GM18519 (cell line): ENCODE results near the gene TXNRD3.

Experiments
- ATAC-seq: cut with Tn5 transposase; IDR thresholded peaks from one replicate; pipeline ENCODE4 v1.9.1; 2021; ENCODE audit warnings: mild to moderate bottlenecking, moderate library complexity; ENCODE audit not compliant: unreplicated experiment, low FRiP score

Gene TXNRD3

DNA sequence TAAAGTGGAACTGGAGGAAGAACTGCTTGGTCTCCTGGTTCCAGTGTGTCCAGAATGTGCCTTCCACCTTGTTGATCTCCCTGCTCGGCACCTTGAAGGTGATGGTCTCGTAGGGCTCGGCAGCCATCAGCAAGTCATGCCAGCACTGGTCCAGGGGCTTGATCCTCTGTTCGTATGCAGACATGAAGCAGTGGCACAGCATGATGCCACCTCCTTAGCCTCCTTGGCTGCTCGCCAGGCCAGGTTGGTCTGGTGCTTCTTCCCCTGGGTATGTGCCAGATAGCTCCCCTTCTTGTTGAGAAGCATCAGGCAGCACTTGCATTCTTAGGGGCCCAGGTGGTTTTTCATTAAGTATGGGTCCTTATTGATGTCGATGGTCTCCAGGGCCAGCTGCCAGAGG, 17.8 kb upstream of the TXNRD3 start:
- ATAC-seq, result no peak

DNA sequence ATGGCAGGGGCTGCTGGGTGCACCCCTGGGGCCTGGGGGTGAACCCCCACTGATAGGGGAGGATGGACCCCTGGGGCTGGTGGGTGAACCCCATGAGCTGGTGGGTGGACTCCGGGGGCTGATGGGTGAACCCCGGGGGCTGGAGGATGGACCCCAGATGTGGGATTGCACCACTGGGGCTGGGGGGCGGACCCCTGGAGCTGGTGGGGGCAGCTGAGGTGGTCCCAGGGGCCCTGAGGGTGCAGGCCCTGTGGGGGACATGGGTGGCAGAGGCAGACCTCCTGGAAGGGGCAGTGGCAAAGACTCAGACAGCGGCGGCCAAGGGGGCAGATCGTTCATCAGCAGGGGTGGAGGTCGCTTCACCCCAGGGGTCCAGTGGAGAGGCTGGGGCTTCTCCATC, 17.4 kb upstream of the TXNRD3 start:
- ATAC-seq, result no peak

DNA sequence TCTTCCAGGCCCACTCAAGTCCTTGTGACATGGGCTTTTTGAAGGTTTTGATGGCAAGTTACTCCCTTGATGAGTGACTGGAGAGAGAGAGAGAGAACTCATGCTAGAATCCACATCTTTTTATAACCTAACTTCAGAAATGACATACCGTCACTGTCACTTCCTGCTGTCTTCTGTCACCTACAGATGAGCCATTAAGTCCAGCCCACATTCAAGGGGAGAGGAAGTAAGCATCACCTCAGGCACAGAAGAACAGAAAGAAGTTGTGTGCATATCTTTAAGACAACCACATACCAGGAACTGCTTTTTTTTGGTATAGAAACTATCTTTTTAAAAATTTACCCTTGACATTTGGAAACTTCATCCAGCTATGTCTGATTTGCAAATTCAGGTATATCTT, 16.6 kb upstream of the TXNRD3 start:
- no peak for ATAC-seq

DNA sequence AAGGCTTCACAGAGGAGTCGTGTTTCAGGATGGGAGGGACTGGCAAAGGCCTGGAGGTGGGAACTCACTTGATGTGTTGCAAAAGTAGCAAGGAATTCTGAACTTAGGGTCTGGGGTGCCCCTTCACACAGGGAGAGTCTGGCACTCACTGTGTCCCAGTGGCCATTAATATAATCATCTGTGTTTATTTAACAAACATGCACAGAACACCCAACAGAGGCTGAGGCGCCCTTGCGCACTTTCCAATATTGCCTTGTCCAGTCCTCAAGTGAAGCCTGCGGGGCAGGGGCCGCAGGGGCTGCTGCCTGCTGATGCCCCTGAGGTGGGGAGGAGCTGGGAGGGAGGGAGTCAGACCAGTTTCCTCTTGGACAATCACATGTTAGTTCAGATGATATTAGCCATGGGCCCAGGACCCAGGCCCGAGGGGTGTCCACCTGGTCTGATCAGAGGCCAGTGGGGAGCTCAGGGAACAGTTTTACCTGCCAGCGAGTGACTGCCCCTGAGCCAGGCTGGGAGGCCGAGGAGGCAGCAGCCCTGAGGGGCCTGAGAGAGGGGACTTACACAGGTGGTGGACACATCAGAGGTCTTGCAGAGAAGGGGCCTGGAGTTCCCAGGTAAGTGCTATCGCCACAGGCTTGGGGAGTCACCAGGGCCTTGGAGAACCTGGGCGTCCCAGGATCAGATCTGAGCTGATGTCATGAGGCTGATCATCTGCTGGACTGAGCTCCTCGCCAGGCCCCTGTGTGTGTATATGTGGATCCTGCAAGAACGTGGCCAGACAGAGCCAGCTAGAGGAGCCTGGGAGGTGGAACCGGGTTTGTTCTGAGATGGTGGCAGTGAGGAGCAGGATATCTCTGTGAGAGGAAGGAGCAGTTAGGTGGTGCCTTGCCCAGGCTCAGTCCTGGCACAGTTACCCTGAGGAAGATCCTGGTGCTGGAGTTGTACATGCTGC, 13.8 kb upstream of the TXNRD3 start:
- no peak for ATAC-seq

DNA sequence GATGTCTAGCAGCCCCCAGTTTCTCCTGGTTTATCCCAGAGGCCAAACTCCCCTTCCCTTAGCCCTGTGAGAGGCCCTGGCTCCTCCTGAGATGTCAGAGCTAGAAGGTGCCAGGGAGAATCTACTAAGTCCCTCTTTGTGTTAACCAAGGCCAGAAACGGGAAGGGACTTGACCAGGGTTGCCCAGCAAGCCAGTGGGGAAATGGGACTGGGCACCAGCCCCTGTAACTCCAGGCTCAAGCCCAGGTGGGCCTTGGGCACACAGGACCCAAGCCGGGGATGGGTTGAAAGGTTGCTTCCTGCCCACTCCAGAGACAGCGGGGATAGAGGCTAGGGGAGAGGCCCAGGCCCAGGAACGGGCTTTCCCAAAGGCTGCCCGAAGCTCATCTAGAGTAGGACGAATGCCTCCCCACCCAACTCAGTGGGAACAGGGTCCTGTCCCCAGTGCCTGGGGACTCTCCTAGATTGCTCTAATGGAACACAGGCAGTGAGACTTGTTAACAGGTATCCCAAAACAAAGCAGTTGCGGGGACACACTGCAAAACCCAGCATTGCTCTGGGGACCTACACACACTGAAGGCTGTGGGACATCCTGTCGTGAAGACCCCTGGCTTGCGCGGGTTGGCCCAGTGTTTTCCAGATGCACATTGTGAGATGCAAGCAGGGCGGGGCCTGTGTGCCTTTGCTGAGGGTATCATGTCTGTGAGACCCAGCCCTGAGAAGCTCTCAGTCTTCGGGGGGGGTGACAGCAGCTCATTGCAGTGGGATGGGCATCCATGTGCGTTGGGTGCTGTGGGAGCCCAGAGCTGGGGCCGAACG, 12.9 kb upstream of the TXNRD3 start:
- no peak for ATAC-seq

DNA sequence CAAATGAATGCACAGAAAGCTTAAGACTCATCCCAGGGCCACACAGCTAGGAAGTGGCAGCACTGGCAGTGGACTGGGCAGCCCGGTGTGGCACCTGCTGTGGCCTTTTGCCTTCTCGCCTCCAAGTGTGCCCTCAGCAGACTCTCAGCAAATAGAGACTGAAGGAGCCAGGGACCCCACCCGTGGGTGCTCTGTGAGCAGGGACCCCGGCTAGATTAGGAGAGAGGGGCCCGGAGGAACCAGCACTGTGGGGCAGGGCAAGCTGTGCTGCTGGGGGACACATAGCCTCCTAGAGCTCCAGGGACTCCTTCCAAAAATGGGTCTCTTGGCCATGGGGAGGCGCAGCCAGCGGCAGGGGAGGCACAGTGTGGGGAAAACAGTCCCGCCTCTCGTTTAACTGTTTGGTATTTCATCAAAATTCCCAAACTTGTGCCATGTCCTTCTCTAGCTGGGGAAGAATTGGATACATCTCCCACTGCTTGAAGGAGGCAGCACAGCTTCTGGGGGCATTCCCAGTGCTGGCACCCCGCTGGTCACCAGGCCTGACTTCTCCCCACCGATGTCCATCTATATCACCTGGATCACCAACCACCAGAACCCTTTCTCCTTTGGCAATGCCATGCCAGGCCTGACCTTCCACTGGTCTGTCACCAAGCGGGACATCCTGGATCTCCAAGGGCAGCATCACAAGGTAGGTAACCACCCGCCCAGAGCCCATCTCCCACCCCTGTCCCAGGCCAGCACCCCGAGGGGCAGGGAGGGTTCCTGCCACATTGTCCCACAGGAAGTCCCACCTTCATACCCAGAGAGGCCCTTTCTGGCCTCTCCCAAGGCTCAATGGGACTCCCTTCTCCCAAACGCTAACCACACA, 12.0 kb upstream of the TXNRD3 start:
- ATAC-seq, result no peak

DNA sequence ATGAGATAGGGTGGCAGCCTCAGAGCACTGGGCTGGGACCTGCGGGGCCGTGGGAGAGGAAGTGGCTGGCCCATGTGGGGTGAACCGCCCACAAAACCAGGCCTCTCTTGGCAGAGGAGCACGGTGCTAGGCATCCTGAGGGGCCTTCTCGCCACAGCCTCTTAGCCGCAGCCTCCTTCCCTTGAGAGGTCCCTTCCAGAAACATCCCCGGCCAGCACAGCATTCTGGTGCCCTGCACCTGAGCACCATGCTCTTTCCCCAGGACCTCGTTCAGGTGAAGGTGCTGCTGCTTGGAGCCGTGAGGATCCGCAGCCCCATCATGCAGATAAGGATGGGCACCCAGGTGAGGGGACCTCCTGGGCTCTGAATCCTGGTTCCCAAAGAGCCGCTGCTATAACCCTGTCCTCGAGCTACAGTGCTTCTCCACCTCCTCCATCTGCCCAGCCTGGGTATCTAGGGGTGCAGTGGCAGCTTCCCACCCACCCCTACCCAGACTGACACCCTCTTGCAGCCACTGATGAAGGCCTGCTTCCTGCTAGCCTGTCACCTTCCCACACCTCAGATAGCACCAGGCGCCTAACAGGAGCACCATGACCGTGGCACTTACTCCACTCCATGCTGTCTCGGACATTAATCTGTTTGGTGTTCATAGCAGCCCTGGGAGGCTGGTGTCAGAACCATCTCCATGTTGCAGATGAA, 11.2 kb upstream of the TXNRD3 start:
- ATAC-seq, result no peak

DNA sequence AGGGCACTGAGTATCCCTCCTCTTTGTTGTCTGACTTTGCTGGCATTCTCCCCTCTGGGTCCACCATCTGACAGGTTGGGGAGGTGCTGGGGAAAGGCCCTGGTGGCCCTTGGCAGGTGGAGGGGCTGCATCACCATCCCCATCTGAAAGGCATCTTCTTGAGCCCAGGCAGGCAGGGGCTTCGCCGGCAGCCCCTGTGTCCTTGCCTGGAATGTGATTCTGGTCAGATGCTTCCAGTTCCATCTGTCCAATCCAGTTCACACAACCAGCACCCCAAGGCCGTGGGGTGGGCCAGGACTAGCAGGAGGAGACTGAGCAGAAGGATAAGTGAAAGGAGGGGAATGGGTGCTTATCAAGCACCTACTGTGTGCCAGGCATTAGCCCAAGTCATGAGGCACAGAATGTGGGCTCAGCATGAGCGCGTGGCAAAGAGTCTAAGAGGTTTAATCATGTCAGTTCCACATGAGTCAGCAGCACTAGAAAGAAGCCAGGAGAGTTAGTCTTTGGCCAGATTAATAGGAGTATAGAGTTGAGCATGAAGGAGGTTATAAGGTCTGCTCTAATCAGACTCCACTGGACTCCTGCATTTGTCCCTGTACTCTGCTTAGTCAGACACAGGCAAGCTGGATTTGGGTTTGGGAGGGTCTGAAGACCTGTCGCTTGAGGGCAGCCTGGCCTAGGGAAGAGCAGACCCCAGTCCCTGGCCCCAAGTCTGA, 10.5 kb upstream of the TXNRD3 start:
- no peak for ATAC-seq

DNA sequence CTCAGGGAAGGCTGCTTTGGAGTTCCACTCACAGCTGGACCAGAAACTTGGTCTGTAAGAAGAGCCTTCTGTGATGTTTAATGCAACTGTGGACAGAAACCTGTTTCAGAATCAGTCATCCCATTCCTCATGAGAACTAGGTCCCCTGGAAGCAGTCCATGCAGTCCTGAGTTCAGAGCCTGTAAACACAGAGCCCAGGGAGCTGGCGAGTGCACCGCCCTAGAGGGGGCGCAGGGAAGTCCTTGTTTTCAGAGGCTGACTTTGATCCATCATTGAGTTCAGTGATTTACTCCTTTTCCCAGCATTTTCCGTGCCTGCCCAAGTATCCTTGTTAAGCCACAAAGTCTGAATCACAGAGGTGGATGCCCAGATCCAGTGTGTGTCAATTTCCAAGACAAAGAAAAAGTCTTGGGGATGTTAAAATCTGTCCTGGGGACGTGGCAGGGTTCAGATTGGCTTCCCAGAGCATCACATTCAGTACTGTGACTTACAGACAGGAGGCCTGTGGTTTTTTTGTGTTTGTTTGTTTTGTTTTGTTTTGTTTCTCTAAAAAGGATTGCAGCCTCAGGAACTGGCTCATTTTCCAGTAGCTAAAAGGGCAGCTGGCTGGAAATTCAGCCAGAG, 9.8 kb upstream of the TXNRD3 start:
- no peak for ATAC-seq

DNA sequence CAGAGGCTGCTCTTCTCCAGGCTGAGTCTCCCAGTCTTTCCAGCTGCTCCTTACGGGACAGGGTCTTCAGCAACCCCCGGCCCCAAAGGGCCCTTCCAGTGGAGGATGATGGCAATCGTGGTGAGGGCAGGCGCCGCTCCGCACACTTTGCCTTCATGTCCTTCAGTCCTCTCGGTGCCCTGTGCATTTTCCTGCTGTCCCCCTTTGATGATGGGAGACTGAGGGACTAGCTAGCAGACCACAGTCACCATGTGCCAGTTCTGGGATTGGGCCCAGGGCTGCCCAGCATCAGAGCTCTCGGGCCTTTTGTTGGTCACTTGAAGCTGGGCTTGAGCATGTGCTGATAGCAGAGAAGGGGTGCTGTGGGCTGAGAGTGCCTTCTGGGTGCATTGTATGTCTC, 8.8 kb upstream of the TXNRD3 start:
- ATAC-seq, result no peak

DNA sequence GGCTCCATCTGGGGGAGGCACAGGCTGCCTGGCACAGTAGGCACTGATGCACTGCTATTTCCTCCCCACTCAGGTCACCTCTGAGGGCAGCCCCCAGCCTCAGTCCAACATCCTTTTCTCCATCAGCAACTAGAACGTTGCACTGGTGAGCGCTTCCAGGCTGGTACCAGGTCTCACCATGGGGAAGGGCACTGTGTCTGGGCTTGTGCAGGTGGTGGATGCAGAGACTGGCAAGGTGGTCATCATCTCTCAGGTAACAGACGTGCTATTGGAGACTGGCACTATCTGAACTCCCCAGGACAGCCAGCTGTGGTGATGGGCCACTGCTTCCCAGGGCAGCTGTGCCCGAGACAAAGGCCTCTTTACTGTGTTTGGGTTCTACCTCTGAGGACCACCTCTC, 8.3 kb upstream of the TXNRD3 start:
- ATAC-seq, result no peak

DNA sequence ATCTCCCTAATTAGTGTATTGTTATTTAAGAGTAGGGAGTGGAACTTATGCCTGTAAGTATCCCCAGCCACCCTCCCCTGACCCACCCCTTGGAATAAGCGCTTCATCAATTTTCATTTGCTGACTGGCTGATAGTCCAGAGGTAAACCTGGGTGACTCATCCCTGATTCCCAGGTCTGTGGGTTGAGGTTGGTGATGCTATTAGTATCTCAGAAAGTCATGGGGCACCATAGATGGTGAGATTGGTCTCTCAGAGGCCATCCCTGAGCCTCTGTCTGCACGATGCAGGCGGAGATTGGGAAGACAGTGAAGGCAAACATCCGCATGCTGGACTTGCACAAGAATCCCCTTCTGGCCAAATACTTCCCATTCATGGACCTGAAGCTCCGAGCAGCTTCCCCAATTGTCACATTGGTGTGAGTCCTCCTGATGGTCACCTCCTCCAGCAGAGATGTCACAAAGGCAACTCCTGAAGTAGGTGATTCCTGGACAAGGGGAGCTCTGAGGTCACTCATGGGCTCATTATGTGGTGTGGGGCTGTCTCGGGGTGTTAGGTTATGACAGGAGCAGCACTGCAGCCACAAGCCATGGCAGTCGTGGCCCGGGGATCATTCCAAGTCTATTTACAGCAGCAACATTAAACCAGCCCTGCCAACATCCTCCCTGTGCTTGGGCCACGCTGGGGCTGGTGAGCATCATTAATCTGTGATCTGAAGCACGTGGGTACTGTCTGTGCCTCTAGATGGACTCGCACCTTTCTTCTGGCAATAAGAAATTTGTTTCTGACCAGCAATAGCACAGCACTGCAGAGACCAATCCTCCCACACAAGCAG, 6.8 kb upstream of the TXNRD3 start:
- ATAC-seq, result no peak

DNA sequence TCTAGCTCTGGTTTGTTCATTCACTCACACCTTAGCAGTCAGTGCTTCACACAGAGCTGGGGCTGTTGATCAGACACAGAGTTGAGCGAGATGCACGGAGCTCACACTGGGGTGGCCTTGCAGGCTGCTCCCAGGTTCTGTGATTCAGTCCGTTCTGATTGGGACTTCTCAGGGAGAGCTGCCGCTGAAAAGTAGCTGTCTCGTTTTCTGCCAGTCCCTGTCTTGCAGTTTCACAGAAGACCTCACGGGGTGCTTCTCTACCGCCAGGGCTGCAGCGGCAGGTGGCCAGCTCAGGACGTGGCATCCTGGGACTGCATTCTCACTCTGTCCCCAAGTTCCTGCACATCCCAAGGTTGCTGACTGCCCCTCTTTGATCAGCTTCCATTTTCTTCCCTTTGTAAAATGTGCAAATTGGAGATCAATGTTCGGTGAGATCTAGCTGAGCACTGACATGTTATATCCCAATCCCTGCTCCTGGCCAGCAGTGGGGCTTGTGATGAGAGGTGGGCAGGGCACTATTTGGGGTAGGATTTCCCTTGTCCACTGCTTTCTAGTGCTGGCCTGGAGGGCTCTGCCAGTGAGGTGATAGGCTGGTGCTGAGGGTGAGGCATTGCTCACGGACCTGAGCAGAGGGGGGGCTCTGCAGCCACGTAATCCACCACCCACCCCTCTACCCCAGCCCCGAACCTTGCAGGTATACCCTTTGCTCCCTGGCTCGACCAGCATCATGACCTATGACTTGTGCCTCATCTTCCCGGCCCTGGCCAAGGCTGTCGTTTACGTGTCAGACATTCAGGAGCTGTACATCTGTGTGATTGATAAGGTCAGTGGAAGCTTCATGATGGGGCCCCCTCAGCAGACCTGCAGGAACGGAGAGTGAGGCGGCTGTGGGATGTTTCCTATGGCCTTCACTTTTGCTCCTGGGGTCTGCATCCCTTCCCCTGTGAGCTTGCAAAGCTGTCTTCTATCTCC, 5.3 kb upstream of the TXNRD3 start:
- ATAC-seq, result no peak

DNA sequence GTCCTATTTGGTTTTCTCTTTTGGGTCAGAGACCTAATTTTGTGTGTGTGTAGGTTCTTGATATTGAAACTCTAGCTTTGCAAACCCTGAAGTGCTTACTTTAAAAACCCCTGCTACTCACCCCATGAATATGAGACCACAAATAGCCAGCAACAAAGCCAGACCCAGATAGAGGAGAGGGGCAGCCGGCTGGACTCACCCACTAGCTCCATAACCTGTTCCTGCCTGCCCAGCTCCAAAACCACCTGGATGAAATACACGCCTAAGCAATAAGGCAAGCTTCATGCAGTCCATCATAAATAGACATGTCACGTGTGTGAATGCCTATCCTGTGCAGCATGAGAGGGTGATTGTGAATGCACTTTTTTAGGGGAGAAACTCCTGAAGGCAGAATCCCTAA, 3.7 kb upstream of the TXNRD3 start:
- no peak for ATAC-seq

DNA sequence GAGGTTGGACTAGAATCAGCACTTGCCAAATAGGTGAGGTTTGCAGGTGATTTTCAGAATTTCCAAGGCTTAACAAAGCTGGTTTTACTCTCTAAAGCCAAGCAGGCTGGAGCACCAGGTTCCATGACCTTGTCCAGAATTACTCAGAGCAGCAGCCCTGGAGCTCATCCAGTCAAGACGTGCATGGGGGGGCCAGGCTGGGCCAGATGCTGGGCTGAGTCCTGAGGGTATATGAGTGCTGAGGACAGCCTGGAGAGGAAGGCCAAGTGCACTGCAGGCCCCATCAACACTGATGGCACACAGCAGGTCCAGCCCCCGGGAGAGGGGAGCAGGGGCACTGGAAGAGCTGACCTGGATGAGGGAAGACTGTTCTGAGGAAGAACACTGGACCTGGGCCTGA, 3.0 kb upstream of the TXNRD3 start:
- ATAC-seq, result no peak

DNA sequence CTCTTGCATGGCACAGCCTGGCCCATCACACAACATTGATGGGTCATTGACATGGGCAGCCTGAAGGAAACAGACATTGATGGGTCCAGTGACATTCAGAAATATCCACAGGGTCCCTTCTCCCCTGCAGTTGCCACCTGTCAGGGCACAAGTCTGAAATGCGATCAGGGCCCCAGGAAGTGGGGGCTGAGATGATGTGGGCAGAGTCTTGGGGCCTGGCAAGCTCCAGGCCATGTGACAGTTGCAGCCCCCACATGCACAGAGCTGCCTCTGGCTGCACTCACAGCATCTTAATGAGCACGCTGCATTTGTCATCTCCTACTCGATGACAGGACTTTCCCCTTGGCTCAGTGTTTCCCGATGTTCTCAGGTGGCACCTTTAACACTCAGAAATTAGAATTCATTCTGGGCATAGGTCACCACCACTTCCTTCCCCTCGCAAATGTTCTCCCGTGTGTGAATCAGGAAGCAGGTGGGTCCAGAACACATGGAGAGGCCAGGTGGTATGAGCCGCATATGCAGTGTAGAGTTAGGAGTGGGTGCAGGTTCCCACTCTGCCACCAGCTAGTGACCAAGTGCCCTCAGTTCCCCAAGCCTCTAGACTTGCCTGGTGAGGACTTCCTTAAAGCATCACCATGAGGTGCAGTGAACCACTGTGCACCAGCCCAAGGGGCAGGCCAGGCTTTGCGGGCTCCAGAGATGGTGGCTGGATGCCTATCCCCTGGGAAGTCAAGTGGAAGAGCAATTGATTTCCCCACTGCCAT, 1.6 kb upstream of the TXNRD3 start:
- no peak for ATAC-seq
